ENCODE measurements around the gene ZBTB7B.

DNA sequence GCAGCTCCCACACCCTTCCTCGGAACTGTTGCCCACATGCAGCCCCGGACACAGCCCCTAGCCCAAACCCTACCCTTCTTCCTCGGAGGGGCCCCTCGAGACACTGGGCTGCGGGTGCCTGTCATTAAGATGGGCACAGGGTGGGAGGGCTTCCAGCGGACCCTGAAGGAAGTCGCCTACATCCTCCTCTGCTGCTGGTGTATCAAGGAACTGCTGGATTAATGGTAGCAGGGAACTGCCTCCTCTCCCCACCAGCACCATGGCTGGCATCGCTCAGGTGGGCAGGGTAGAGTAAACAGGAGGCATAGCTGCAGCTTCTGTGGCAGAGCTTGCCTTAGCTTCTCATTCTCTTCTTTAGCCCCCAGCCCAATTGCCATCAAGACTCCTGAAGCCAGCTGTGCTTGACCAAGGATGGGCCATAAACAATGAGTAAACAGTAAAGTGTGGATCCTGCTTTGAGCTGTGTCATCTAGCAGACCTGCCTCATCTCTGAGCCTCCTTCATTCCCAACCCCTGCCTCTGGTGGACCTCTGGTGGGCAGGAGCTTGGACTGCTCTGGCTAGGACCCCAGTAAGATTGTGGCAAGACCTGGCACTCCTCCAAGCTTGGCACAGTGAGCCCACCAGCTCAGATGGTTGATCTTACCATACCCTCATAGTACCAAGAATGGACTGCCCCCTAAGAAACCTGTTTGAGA lies 8.9 kb upstream of the ZBTB7B start, which contains the start of gene LENEP:
- TF ChIP-seq, protein P1, sequence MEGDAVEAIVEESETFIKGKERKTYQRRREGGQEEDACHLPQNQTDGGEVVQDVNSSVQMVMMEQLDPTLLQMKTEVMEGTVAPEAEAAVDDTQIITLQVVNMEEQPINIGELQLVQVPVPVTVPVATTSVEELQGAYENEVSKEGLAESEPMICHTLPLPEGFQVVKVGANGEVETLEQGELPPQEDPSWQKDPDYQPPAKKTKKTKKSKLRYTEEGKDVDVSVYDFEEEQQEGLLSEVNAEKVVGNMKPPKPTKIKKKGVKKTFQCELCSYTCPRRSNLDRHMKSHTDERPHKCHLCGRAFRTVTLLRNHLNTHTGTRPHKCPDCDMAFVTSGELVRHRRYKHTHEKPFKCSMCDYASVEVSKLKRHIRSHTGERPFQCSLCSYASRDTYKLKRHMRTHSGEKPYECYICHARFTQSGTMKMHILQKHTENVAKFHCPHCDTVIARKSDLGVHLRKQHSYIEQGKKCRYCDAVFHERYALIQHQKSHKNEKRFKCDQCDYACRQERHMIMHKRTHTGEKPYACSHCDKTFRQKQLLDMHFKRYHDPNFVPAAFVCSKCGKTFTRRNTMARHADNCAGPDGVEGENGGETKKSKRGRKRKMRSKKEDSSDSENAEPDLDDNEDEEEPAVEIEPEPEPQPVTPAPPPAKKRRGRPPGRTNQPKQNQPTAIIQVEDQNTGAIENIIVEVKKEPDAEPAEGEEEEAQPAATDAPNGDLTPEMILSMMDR (IDR thresholded peaks at IDR 0.05): no peak
- no peak for TF ChIP-seq POLR2A (IDR thresholded peaks at IDR 0.05)

Data from esophagus squamous epithelium (tissue), 4 donors.